OCI-LY7 (cell line): Measurements from ENCODE around the gene SCUBE2.

Source experiments
- EZH2phosphoT487 ChIP-seq: fragments of 200-600 bp; sonication (generic); IDR thresholded peaks from 2 replicates; pipeline ENCODE4 v1.6.1; 2018; ENCODE audit warnings: low read depth, borderline replicate concordance, mild to moderate bottlenecking, mixed run types, antibody characterized with exemption, low read length, moderate library complexity, mixed read lengths
- TF ChIP-seq, protein P1 (sequence below): fragments of 200-600 bp; sonication (generic); conservative IDR thresholded peaks from 2 replicates; pipeline ENCODE4 v1.5.1; 2014; ENCODE audit warnings: mild to moderate bottlenecking, antibody characterized with exemption, low read length, moderate library complexity, mixed read lengths

- TF ChIP-seq, protein P1, sequence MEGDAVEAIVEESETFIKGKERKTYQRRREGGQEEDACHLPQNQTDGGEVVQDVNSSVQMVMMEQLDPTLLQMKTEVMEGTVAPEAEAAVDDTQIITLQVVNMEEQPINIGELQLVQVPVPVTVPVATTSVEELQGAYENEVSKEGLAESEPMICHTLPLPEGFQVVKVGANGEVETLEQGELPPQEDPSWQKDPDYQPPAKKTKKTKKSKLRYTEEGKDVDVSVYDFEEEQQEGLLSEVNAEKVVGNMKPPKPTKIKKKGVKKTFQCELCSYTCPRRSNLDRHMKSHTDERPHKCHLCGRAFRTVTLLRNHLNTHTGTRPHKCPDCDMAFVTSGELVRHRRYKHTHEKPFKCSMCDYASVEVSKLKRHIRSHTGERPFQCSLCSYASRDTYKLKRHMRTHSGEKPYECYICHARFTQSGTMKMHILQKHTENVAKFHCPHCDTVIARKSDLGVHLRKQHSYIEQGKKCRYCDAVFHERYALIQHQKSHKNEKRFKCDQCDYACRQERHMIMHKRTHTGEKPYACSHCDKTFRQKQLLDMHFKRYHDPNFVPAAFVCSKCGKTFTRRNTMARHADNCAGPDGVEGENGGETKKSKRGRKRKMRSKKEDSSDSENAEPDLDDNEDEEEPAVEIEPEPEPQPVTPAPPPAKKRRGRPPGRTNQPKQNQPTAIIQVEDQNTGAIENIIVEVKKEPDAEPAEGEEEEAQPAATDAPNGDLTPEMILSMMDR = no peak
- TF ChIP-seq EZH2phosphoT487 = no peak
Observed at GRCh38 chr11:9070749-9071491, 20.5 kb downstream of the SCUBE2 start.
